GM12891 (cell line): ENCODE results near the gene DMD.

Experiments
- POLR2A ChIP-seq: IDR thresholded peaks from 2 replicates; pipeline ENCODE4 v1.6.1; 2011; ENCODE audit warnings: low read depth, low read length, control low read depth
- POLR2AphosphoS5 ChIP-seq: IDR thresholded peaks from 2 replicates; pipeline ENCODE4 v1.6.1; 2011; ENCODE audit warnings: low read depth, low read length, control low read depth
- POU2F2 ChIP-seq: IDR thresholded peaks from 2 replicates; pipeline ENCODE4 v1.6.1; 2011; ENCODE audit warnings: low read depth, mild to moderate bottlenecking, control low read depth, low read length, moderate library complexity
- SPI1 ChIP-seq: IDR thresholded peaks from 2 replicates; pipeline ENCODE4 v1.6.1; 2011; ENCODE audit warnings: low read depth, low read length, control low read depth
- TAF1 ChIP-seq: IDR thresholded peaks from 2 replicates; pipeline ENCODE4 v1.6.1; 2011; ENCODE audit warnings: low read depth, low read length, control low read depth

DNA sequence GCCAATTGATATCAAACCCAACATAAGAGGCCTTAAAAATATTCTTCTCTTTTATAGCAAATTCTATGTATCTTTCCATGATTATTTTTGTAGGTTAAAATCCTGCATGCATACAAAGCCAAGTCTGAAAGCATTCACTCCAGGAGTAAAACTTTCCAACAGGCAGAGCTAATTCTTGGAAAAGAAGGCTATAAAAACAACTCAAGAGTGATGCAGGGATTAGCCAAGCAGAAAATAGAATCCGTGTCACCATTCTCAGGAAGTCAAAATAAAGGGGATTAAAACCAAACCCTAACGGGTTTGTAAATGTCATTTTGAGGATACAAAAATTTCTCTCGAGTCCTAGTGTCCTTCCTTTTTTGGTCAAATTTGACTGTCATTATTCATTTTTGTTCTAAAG lies 412.4 kb downstream of the DMD start:
- TF ChIP-seq TAF1 (no peak), POLR2AphosphoS5 (no peak), POLR2A (no peak), SPI1 (no peak), POU2F2 (no peak)
